OCI-LY1 (cell line): ENCODE results near the gene SMURF2.

Source experiments
- CTCF ChIP-seq: fragments of 200-600 bp; sonication (generic), shearing (Covaris generic); IDR thresholded peaks from 2 replicates; pipeline ENCODE4 v1.5.1; 2017; ENCODE audit warnings: mild to moderate bottlenecking, antibody characterized with exemption, low read length, moderate library complexity, mixed read lengths
- EZH2 ChIP-seq: fragments of 200-600 bp; sonication (generic), shearing (Covaris generic); IDR thresholded peaks from 2 replicates; pipeline ENCODE4 v1.8.0; 2017; ENCODE audit warnings: borderline replicate concordance, mixed run types, mild to moderate bottlenecking, antibody characterized with exemption, low read length, moderate library complexity, mixed read lengths

- TF ChIP-seq CTCF (no peak), EZH2 (no peak)
Observed at GRCh38 chr17:64694207-64694606, 32.1 kb upstream of the SMURF2 start.
